GM23248 (cell line): Measurements from ENCODE around the gene CORIN.

Source experiments
- EZH2 ChIP-seq: fragments of 200-600 bp; sonication (generic); IDR thresholded peaks from 2 replicates; pipeline ENCODE4 v1.6.1; 2018; ENCODE audit warnings: antibody characterized with exemption, mild to moderate bottlenecking; ENCODE audit not compliant: insufficient read depth, poor library complexity, severe bottlenecking
- EZH2phosphoT487 ChIP-seq: fragments of 200-600 bp; sonication (generic); IDR thresholded peaks from 2 replicates; pipeline ENCODE4 v1.6.1; 2018; ENCODE audit warnings: antibody characterized with exemption, moderate library complexity, mild to moderate bottlenecking, low read depth; ENCODE audit not compliant: insufficient read depth

DNA sequence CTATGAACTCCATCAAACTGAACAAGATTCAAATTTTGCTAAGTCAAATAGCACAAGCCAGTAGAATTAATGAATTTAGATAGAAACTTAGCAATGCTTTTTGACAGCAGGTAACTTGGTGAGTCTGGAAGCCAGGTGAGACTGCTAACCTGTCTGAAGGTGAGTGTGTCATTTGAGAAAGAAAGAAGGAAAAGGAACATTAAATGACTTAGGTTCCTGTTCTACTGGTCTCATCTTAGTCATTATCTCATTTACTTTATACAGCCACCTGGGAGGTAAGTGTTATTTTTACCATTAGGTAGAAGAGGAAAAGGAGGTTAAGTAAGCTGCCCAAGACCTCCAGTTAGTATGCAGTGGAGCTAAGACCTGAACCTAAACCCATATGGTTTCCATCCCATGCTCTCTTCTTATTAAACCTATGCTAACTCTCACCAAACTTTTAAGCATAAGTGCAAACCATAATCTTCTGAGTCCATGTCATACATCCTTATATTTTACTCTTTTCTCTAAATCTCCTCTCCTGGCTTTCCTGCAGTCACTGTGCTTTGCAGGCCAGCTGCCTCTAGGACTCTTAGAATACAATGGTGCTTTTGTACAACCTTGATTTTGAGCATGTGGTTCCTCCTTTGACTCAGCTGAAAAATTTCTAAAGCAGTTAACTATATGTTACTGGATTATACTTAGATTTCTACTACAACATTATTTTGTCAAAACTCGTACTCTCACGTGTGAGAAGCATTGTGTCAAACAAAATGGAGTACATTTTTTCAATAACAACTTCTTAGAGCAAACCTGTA, 284.3 kb downstream of the CORIN start:
- no peak for TF ChIP-seq EZH2phosphoT487
- no peak for TF ChIP-seq EZH2
